Mesenteric fat pad (tissue), 1 donor: Measurements from ENCODE around the gene C9orf57. TPM values are rescaled to one million over a fixed set of nuclear protein-coding genes. Genes with fewer than 3 reads are reported as not detected.
"Not testable (repeated sequence)": the region's sequence is repeated elsewhere in the genome, so short reads cannot be mapped to it uniquely, and the experiment has no call there.

Experiments
- DNase-seq: peaks from one replicate; pipeline ENCODE4 v3.0.0-alpha.2; 2020; ENCODE audit warnings: low spot score
- total RNA-seq: library from RNA; stranded (reverse); fragmentation: NEBNext Ultra II Directional; extraction: Animal tissue kit (Norgen Biotek cat#: 25700); gene quantifications from one replicate; pipeline ENCODE4 v1.2.1, GENCODE V29; 2021
- donor health status: DM: yes; HTN: yes; CAD: no.

C9orf57 gene
- total RNA-seq, 1 donor from 2014 or later: not detected

GRCh38 chr9:72025906-72026305, 34.5 kb downstream of the C9orf57 start:
- no peak for DNase-seq

- DNase-seq: no peak
Measured at GRCh38 chr9:72023596-72023995, 36.8 kb downstream of the C9orf57 start.

GRCh38 chr9:72022841-72023240, 37.6 kb downstream of the C9orf57 start:
- no peak for DNase-seq

- no peak for DNase-seq
Measured at GRCh38 chr9:72013292-72013760, 47.1 kb downstream of the C9orf57 start.

- DNase-seq: no peak
Measured at GRCh38 chr9:72012646-72013045, 47.8 kb downstream of the C9orf57 start.

- DNase-seq: not testable (repeated sequence)
Measured at GRCh38 chr9:72007726-72008125, 52.7 kb downstream of the C9orf57 start.

- no peak for DNase-seq
Measured at GRCh38 chr9:72006501-72006900, 53.9 kb downstream of the C9orf57 start.

GRCh38 chr9:72005451-72005850, 55.0 kb downstream of the C9orf57 start:
- DNase-seq: no peak

Other genes starting within 250 kb of the C9orf57 start
- gene ABHD17B, start 149.4 kb downstream of the C9orf57 start, total RNA-seq: 14.3 TPM
- gene C9orf85, start 149.0 kb downstream of the C9orf57 start, total RNA-seq: 6.7 TPM
- gene GDA, start 88.8 kb upstream of the C9orf57 start, total RNA-seq: 0.32 TPM